Stimulated activated CD8-positive, alpha-beta memory T cell treated with anti-CD3 and anti-CD28 coated beads, Interleukin-4, amount 100 ng/mL, for 4 hours (primary cell): ENCODE measurements around the gene SLC35E2B.

Source experiments
- DNase-seq, 2 donors: peaks; one replicate each; pipeline ENCODE4 v3.0.0-alpha.2; 2020; ENCODE audit warnings: low read depth in 2 of 2, low spot score in 1 of 2

Gene SLC35E2B

GRCh38 chr1:1626207-1627141, 66.1 kb downstream of the SLC35E2B start:
- DNase-seq, result no peak

- DNase-seq, result no peak
These were observed 66.8 kb downstream of the SLC35E2B start for GRCh38 chr1:1625824-1626206.

GRCh38 chr1:1625404-1625775, 67.2 kb downstream of the SLC35E2B start:
- no peak for DNase-seq

GRCh38 chr1:1624443-1625403, 67.9 kb downstream of the SLC35E2B start:
- no peak for DNase-seq

- no peak for DNase-seq
These were observed 68.8 kb downstream of the SLC35E2B start for GRCh38 chr1:1623631-1624442.

GRCh38 chr1:1623181-1623630, 69.4 kb downstream of the SLC35E2B start:
- no peak for DNase-seq

GRCh38 chr1:1622788-1623094, 69.9 kb downstream of the SLC35E2B start:
- DNase-seq, result no peak

- no peak for DNase-seq
These were observed 70.4 kb downstream of the SLC35E2B start for GRCh38 chr1:1622010-1622787.

- no peak for DNase-seq
These were observed 71.2 kb downstream of the SLC35E2B start for GRCh38 chr1:1621173-1622009.

- DNase-seq, result no peak
These were observed 72.0 kb downstream of the SLC35E2B start for GRCh38 chr1:1620433-1621139.

GRCh38 chr1:1619917-1620361, 72.7 kb downstream of the SLC35E2B start:
- DNase-seq, result no peak

GRCh38 chr1:1618396-1619068, 74.1 kb downstream of the SLC35E2B start:
- no peak for DNase-seq

- DNase-seq, result no peak
These were observed 74.7 kb downstream of the SLC35E2B start for GRCh38 chr1:1617925-1618324.

- DNase-seq, result no peak
These were observed 75.1 kb downstream of the SLC35E2B start for GRCh38 chr1:1617516-1617915.

- no peak for DNase-seq
These were observed 75.8 kb downstream of the SLC35E2B start for GRCh38 chr1:1616838-1617237.

GRCh38 chr1:1616045-1616790, 76.4 kb downstream of the SLC35E2B start:
- DNase-seq, result no peak

GRCh38 chr1:1615256-1616044, 77.1 kb downstream of the SLC35E2B start, which contains the start of gene MIB2:
Gene MIB2 (plus strand): TSS chr1:1615500. CDS start chr1:1623453, 7,953 bp downstream.
- peak; percentile 92 to 94 for DNase-seq
